Prostate gland (tissue), 2 donors: ENCODE results near the gene EHMT2.

Source experiments
- POLR2AphosphoS5 ChIP-seq: sonication (generic); formaldehyde crosslinking; IDR thresholded peaks from one replicate; pipeline ENCODE4 v1.6.1; 2017; ENCODE audit warnings: antibody characterized with exemption
- TF ChIP-seq, protein P1 (sequence below), 4 experiments: fragments of 200-600 bp in 2 of 4; fragments of 450-650 bp in 2 of 4; sonication (generic) in 2 of 4; IDR thresholded peaks; 1 replicate in 3 of 4; 2 replicates in 1 of 4; pipeline ENCODE4 v1.5.1; 2016 to 2019; ENCODE audit warnings: antibody characterized with exemption in 4 of 4, mild to moderate bottlenecking in 2 of 4, moderate library complexity in 2 of 4

DNA sequence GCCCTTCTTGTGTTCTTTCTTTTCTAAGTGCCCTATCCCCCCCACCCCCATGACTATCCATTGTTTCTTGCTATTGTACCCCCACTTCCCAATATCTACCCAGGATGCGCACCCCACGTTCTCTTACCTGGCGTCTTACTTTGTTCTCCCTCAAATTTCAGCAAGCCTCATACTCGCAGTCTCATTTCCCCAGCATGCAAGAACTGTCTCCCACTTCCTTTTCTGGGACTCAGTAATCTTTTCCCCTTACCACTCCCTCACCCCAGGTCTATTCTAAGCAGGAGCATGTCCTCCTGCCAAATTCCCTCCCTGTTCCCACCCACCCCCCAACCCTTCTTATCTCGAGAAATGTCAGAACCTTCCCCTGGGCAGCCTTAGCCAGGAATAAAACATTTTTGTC, 1.7 kb upstream of the EHMT2 start:
- TF ChIP-seq, protein P1, sequence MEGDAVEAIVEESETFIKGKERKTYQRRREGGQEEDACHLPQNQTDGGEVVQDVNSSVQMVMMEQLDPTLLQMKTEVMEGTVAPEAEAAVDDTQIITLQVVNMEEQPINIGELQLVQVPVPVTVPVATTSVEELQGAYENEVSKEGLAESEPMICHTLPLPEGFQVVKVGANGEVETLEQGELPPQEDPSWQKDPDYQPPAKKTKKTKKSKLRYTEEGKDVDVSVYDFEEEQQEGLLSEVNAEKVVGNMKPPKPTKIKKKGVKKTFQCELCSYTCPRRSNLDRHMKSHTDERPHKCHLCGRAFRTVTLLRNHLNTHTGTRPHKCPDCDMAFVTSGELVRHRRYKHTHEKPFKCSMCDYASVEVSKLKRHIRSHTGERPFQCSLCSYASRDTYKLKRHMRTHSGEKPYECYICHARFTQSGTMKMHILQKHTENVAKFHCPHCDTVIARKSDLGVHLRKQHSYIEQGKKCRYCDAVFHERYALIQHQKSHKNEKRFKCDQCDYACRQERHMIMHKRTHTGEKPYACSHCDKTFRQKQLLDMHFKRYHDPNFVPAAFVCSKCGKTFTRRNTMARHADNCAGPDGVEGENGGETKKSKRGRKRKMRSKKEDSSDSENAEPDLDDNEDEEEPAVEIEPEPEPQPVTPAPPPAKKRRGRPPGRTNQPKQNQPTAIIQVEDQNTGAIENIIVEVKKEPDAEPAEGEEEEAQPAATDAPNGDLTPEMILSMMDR (IDR thresholded peaks at IDR 0.05) = no peak
- TF ChIP-seq POLR2AphosphoS5 = no peak
